ENCODE data around the gene PALS1. TPM values are rescaled to one million over a fixed set of nuclear protein-coding genes. Genes with fewer than 3 reads are reported as not detected.

Gene PALS1
- 14.4 TPM for total RNA-seq

DNA sequence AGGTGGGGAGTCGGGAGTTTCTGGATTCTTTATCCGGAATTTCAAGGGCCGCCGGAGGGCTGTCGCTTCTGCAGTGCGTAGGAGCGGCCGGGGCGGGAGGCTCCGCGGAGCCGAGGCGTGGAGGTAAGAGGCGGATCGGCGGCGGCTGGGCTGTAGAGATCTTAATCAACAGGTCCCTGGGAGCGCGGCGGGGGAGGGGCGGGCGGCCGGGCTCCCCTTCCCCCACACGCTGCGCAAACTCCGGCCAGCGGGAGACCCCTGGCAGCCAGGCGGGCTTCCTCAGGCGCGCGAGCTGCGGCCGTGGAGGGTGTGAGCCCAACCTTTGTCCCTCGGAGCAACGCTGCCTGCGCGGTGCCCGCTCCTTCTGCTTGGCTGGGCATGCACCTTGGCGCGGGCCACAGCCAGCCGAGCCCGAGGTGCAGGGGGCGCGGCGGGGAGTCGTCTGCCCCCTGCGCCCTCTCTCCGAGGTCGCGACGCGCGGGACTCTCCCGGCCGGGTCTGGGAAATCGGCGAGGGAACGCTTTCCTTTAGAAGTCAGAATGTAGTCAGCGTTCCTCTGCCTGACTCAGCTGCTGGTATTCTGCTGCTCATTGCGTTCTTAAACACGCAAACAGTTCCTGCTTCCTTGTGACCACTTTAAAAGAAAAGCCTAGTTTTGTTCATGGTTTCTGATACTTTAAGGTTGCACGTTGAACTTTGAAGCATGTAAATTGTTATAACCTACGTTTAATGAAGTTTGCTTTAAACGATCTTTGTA, at the start of gene PALS1:
Gene PALS1 (plus strand): TSS at position 25 of the 757 bp plus-strand sequence. CDS start 37,736 bp downstream, outside the sequence.
- Histone ChIP-seq H3K4me1 (ENCODE audit: insufficient read depth, low read length) (peaks cover 9% of the 10 kb centered on the region), H3K9me3 (ENCODE audit: low read depth, low read length) (no peaks in the 10 kb centered on the region), H3K4me3 (ENCODE audit: low read length) (peak within 1 kb of the TSS; percentile 72), H3K27me3 (ENCODE audit: insufficient read depth, low read length) (no peaks in the 10 kb centered on the region)

GRCh38 chr14:67191768-67192290, 49.4 kb upstream of the PALS1 start:
- no peaks in the 10 kb centered on the region for H3K4me1 ChIP-seq (ENCODE audit: insufficient read depth, low read length)
- no peaks in the 10 kb centered on the region for H3K27me3 ChIP-seq (ENCODE audit: insufficient read depth, low read length)
- no peaks in the 10 kb centered on the region for H3K9me3 ChIP-seq (ENCODE audit: low read depth, low read length)
- no peak overlapping the region for H3K4me3 ChIP-seq (ENCODE audit: low read length)

DNA sequence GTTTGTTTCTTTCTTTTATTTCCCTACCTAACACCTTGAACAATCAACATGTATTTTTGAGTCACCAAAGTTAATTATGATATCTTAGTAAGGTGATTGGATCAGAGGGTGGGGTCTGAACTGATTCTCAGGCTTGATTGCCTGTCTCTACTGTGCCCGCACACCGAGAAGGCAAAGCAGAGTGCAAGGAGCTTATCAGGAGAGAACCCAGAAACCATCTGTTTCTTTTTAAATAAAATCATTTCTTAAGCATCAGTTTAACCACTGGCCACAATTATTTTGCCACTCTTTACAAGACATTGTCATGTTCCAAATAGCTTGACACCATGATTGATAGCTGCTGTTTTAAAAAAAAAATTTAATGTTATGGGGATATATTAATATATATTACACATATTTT, 48.9 kb upstream of the PALS1 start:
- no peak overlapping the region for H3K4me3 ChIP-seq (ENCODE audit: low read length)
- H3K9me3 ChIP-seq (ENCODE audit: low read depth, low read length): no peaks in the 10 kb centered on the region
- no peaks in the 10 kb centered on the region for H3K27me3 ChIP-seq (ENCODE audit: insufficient read depth, low read length)
- no peaks in the 10 kb centered on the region for H3K4me1 ChIP-seq (ENCODE audit: insufficient read depth, low read length)

DNA sequence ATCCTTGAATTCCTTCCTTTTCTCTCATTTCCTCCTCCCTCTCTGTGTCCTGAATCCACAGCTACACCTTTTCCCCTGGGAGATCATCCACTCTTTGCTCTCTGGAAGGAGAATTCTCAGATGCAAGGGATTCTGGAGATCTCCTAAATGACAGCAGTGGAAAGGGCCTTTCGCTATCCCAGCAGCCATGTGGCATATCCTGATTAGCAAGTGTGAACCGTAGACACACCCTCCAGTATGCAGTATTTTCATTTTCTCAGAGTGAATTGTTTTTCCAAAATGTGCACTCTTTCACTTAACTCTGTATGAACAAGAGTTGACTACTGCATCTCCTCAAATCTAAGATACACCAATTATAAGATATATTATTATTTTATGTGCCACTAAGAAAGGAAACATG, 46.0 kb upstream of the PALS1 start:
- no peaks in the 10 kb centered on the region for H3K4me1 ChIP-seq (ENCODE audit: insufficient read depth, low read length)
- H3K4me3 ChIP-seq (ENCODE audit: low read length): no peak overlapping the region
- H3K27me3 ChIP-seq (ENCODE audit: insufficient read depth, low read length): no peaks in the 10 kb centered on the region
- H3K9me3 ChIP-seq (ENCODE audit: low read depth, low read length): no peaks in the 10 kb centered on the region

GRCh38 chr14:67199016-67199415, 42.2 kb upstream of the PALS1 start:
- no peaks in the 10 kb centered on the region for H3K27me3 ChIP-seq (ENCODE audit: insufficient read depth, low read length)
- no peak overlapping the region for H3K4me3 ChIP-seq (ENCODE audit: low read length)
- H3K9me3 ChIP-seq (ENCODE audit: low read depth, low read length): no peaks in the 10 kb centered on the region
- no peaks in the 10 kb centered on the region for H3K4me1 ChIP-seq (ENCODE audit: insufficient read depth, low read length)

- Histone ChIP-seq H3K27me3 (ENCODE audit: insufficient read depth, low read length) (no peaks in the 10 kb centered on the region), H3K4me3 (ENCODE audit: low read length) (no peak overlapping the region), H3K9me3 (ENCODE audit: low read depth, low read length) (no peaks in the 10 kb centered on the region), H3K4me1 (ENCODE audit: insufficient read depth, low read length) (no peaks in the 10 kb centered on the region)
Measured at GRCh38 chr14:67207810-67208209, 33.4 kb upstream of the PALS1 start.

DNA sequence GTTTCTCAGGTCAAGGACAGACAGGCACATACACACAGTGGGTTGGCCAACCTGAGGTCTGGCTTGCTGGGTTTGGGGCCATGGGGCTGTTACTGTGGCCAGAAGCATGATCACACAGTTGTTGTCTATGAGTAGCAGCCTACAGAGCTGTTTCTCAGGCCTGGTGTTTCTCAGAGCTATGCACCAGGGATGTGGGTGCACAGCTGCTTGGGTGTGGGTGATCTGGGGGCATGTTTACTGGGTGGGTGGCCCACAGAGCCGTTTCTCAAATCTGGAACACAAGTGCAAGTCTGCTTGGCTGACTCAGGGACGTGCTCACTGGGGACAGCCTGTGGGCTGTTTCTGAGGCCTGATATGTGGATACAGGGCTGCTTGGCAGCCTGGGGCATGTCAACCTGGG, 23.1 kb upstream of the PALS1 start:
- no peaks in the 10 kb centered on the region for H3K4me1 ChIP-seq (ENCODE audit: insufficient read depth, low read length)
- no peaks in the 10 kb centered on the region for H3K27me3 ChIP-seq (ENCODE audit: insufficient read depth, low read length)
- peaks cover 9% of the 10 kb centered on the region for H3K9me3 ChIP-seq (ENCODE audit: low read depth, low read length)
- no peak overlapping the region for H3K4me3 ChIP-seq (ENCODE audit: low read length)

DNA sequence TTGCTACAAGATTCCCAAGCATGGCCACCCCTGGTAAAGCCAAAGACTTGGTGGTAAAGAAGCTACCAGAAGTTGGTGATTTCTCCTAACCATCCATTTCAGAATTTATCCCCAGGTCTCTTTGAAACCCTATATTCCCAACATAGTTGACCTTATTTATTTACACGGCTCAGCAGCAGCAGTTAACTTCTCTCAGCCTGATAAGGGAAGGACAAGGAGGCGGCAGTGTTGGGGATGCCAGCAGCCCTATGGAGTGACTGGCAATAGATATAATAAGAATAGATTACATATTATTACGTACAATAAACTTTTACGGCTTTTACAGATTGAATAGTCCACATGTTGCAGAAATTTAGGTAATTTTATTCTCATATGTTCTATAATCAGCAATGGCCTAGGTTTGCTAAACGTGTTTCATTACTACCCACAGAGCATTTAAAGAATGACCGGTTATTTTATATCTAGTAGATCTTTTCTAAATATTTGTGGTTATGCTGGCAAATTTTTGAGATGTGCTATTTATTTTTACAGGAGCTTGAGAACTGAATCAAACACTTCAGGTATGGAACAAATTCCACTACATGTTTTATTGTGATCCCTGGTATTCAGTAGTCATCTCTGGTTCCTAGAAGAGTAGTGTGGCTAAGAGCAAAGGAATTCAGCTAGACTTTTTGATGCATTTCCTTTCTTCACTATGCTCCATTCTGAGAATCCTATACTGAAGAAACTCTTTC, 19.8 kb upstream of the PALS1 start:
- no peaks in the 10 kb centered on the region for H3K27me3 ChIP-seq (ENCODE audit: insufficient read depth, low read length)
- peaks cover 9% of the 10 kb centered on the region for H3K9me3 ChIP-seq (ENCODE audit: low read depth, low read length)
- H3K4me3 ChIP-seq (ENCODE audit: low read length): no peak overlapping the region
- no peaks in the 10 kb centered on the region for H3K4me1 ChIP-seq (ENCODE audit: insufficient read depth, low read length)

DNA sequence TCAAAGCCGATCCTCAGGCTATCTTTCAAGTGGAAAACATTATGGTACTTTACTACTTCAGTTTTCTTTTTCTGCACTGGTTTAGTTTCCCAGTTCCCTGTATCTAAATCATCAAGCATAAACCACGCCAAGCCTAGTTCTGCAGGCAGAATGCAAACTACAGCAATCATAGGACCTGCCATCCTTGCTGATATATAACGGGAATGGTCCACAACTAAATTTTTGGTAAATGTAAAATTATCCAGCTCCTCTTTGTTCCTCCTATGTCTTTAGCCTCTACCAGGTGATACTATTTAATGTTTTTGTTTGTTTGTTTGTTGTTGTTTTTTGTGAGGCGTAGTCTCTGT, 19.3 kb upstream of the PALS1 start:
- Histone ChIP-seq H3K4me1 (ENCODE audit: insufficient read depth, low read length) (no peaks in the 10 kb centered on the region), H3K4me3 (ENCODE audit: low read length) (no peak overlapping the region), H3K27me3 (ENCODE audit: insufficient read depth, low read length) (no peaks in the 10 kb centered on the region), H3K9me3 (ENCODE audit: low read depth, low read length) (peaks cover 6% of the 10 kb centered on the region)

DNA sequence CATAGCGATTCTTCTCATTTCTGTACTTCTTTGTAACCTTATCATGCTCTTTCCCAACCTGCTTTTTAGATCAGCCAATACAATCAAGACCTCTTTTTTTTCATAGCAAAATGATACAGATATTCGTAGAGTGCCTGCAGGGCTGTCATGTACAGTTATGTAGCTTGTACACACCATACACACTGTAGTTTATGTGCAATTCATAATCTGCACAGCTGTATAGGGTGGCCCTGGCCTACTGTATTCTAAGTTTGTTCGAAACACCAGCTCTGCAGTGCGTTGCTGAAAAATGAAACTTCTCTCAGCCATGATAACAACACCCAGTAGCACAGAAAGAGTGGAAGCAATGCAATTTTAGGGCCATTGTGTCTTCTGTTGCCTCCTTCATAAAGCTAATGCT, 15.7 kb upstream of the PALS1 start:
- Histone ChIP-seq H3K4me3 (ENCODE audit: low read length) (no peak overlapping the region), H3K27me3 (ENCODE audit: insufficient read depth, low read length) (no peaks in the 10 kb centered on the region), H3K9me3 (ENCODE audit: low read depth, low read length) (no peaks in the 10 kb centered on the region), H3K4me1 (ENCODE audit: insufficient read depth, low read length) (no peaks in the 10 kb centered on the region)

GRCh38 chr14:67228325-67228984, 12.8 kb upstream of the PALS1 start:
- no peaks in the 10 kb centered on the region for H3K27me3 ChIP-seq (ENCODE audit: insufficient read depth, low read length)
- H3K9me3 ChIP-seq (ENCODE audit: low read depth, low read length): no peaks in the 10 kb centered on the region
- no peaks in the 10 kb centered on the region for H3K4me1 ChIP-seq (ENCODE audit: insufficient read depth, low read length)
- no peak overlapping the region for H3K4me3 ChIP-seq (ENCODE audit: low read length)

DNA sequence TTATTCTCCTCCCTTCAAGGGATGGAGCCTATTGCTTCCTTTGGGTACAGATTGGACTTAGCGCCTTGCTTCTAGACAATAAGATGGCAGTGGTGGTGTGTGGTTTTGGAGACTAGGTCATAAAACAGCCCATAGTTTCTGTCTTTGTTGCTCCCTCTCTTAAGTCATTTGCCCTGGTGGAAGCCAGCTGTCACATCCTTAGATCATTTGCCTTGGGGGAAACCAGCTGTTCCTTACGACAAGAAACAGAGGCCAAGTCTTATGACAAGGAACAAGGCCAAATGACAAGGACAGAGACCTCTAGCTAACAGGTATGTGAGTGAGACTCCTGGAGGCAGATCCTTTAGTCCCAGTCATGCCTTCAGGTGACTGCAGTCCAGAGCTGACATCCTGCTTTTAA, 9.2 kb upstream of the PALS1 start:
- H3K4me3 ChIP-seq (ENCODE audit: low read length): no peak overlapping the region
- no peaks in the 10 kb centered on the region for H3K4me1 ChIP-seq (ENCODE audit: insufficient read depth, low read length)
- no peaks in the 10 kb centered on the region for H3K27me3 ChIP-seq (ENCODE audit: insufficient read depth, low read length)
- no peaks in the 10 kb centered on the region for H3K9me3 ChIP-seq (ENCODE audit: low read depth, low read length)

DNA sequence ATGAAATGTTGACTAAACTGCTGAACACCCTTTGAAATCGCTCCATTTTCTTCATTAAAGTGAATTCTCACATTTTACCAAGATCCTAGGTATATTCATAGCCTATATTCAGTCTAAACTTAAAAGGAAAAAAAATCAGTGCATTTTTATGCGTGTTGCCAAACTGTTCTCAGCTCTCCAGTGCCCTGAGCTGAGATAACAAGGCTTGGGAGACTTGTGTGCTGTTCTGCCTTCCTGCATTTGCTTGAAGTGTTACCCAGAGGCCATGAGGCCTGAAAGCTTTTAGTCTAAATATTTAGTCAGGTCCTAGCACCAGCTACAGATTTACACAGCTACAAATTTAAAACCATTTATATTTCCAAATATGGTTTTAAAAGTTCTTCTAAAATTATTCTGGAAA, 8.6 kb upstream of the PALS1 start:
- Histone ChIP-seq H3K27me3 (ENCODE audit: insufficient read depth, low read length) (no peaks in the 10 kb centered on the region), H3K4me1 (ENCODE audit: insufficient read depth, low read length) (no peaks in the 10 kb centered on the region), H3K4me3 (ENCODE audit: low read length) (no peak overlapping the region)

DNA sequence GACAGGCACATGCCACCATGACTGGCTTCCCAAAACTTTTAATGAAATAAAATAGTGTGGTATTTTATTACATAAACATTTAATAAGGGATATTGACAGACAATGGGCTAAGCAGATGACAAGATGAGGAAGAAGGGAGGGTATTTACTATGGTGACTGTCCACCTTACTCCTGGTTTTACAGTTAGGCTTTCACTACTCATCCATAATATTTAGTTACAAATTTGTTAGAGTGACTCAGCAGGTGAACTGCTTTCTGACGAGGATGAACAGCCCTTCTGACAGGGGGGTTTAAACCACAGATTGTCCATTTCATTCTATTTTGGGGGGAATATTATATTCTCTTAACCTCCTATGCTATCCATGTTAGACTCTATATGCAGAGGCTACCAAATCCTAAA, 3.6 kb upstream of the PALS1 start:
- H3K4me1 ChIP-seq (ENCODE audit: insufficient read depth, low read length): peaks cover 9% of the 10 kb centered on the region
- no peaks in the 10 kb centered on the region for H3K9me3 ChIP-seq (ENCODE audit: low read depth, low read length)
- H3K27me3 ChIP-seq (ENCODE audit: insufficient read depth, low read length): no peaks in the 10 kb centered on the region
- no peak overlapping the region for H3K4me3 ChIP-seq (ENCODE audit: low read length)

More for the DNA sequence above, 8.6 kb upstream of the PALS1 start:
- no peaks in the 10 kb centered on the region for H3K9me3 ChIP-seq (ENCODE audit: low read depth, low read length)

DNA sequence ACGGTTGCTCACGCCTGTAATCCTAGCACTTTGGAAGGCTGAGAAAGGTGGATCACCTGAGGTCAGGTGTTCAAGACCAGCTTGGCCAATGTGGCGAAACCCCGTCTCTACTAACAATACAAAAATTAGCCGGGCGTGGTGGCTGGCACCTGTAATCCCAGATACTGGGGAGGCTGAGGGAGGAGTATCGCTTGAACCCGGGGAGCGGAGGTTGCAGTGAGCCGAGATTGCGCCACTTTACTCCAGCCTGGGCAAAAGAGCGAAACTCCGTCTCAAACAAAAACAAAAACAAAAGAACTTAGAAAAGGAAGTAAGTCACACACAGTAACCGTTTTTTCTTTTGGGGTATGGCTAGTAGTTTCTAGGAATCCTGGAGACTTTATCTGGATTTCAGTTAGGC, 1.7 kb upstream of the PALS1 start:
- Histone ChIP-seq H3K4me1 (ENCODE audit: insufficient read depth, low read length) (peaks cover 9% of the 10 kb centered on the region), H3K4me3 (ENCODE audit: low read length) (no peak overlapping the region), H3K9me3 (ENCODE audit: low read depth, low read length) (no peaks in the 10 kb centered on the region), H3K27me3 (ENCODE audit: insufficient read depth, low read length) (no peaks in the 10 kb centered on the region)
